ENCODE data around the gene BICDL1.
"Not testable (repeated sequence)": the region's sequence is repeated elsewhere in the genome, so short reads cannot be mapped to it uniquely, and the experiment has no call there.

BICDL1 gene

GRCh38 chr12:119956047-119956446 lies 33.0 kb upstream of the BICDL1 start:
- Mint-ChIP-seq H3K36me3 (ENCODE audit: low read depth) (no peaks in the 10 kb centered on the region), H3K27me3 (ENCODE audit: low read depth, poor library complexity) (peaks cover 15% of the 10 kb centered on the region), H3K9me3 (peaks cover 27% of the 10 kb centered on the region), H3K4me3 (no peak overlapping the region), H3K27ac (no peak overlapping the region), H3K4me1 (no peaks in the 10 kb centered on the region)
- no peak for DNase-seq
- TF ChIP-seq CTCF (IDR thresholded peaks at IDR 0.05) = no peak

GRCh38 chr12:119957135-119957534 lies 31.9 kb upstream of the BICDL1 start:
- peaks cover 12% of the 10 kb centered on the region for H3K27me3 Mint-ChIP-seq (ENCODE audit: low read depth, poor library complexity)
- no peak overlapping the region for H3K27ac Mint-ChIP-seq
- no peaks in the 10 kb centered on the region for H3K36me3 Mint-ChIP-seq (ENCODE audit: low read depth)
- no peak for DNase-seq
- H3K4me3 Mint-ChIP-seq = no peak overlapping the region
- no peaks in the 10 kb centered on the region for H3K4me1 Mint-ChIP-seq
- peaks cover 27% of the 10 kb centered on the region for H3K9me3 Mint-ChIP-seq
- TF ChIP-seq CTCF (IDR thresholded peaks at IDR 0.05) = no peak

GRCh38 chr12:119959435-119959834 lies 29.6 kb upstream of the BICDL1 start:
- H3K4me1 Mint-ChIP-seq = no peaks in the 10 kb centered on the region
- no peak for TF ChIP-seq CTCF (IDR thresholded peaks at IDR 0.05)
- H3K36me3 Mint-ChIP-seq (ENCODE audit: low read depth) = no peaks in the 10 kb centered on the region
- peaks cover 21% of the 10 kb centered on the region for H3K27me3 Mint-ChIP-seq (ENCODE audit: low read depth, poor library complexity)
- H3K9me3 Mint-ChIP-seq = peaks cover 27% of the 10 kb centered on the region
- no peak for DNase-seq
- no peak overlapping the region for H3K27ac Mint-ChIP-seq
- no peak overlapping the region for H3K4me3 Mint-ChIP-seq

GRCh38 chr12:119964123-119964522 lies 24.9 kb upstream of the BICDL1 start:
- DNase-seq = no peak
- H3K9me3 Mint-ChIP-seq = no peaks in the 10 kb centered on the region
- peaks cover 10% of the 10 kb centered on the region for H3K27me3 Mint-ChIP-seq (ENCODE audit: low read depth, poor library complexity)
- no peak overlapping the region for H3K4me3 Mint-ChIP-seq
- no peak overlapping the region for H3K27ac Mint-ChIP-seq
- H3K4me1 Mint-ChIP-seq = no peaks in the 10 kb centered on the region
- TF ChIP-seq CTCF (IDR thresholded peaks at IDR 0.05) = no peak
- no peaks in the 10 kb centered on the region for H3K36me3 Mint-ChIP-seq (ENCODE audit: low read depth)

- no peak for TF ChIP-seq CTCF (IDR thresholded peaks at IDR 0.05)
- Mint-ChIP-seq H3K27ac (no peak overlapping the region), H3K4me1 (no peaks in the 10 kb centered on the region), H3K27me3 (ENCODE audit: low read depth, poor library complexity) (peaks cover 10% of the 10 kb centered on the region), H3K36me3 (ENCODE audit: low read depth) (no peaks in the 10 kb centered on the region), H3K9me3 (no peaks in the 10 kb centered on the region), H3K4me3 (no peak overlapping the region)
- no peak for DNase-seq
Observed at GRCh38 chr12:119964929-119965328, 24.1 kb upstream of the BICDL1 start.

- H3K27ac Mint-ChIP-seq = no peak overlapping the region
- no peak for DNase-seq
- H3K36me3 Mint-ChIP-seq (ENCODE audit: low read depth) = no peaks in the 10 kb centered on the region
- no peak for TF ChIP-seq CTCF (IDR thresholded peaks at IDR 0.05)
- no peaks in the 10 kb centered on the region for H3K4me1 Mint-ChIP-seq
- H3K27me3 Mint-ChIP-seq (ENCODE audit: low read depth, poor library complexity) = peaks cover 48% of the 10 kb centered on the region
- H3K9me3 Mint-ChIP-seq = no peaks in the 10 kb centered on the region
- no peak overlapping the region for H3K4me3 Mint-ChIP-seq
Observed at GRCh38 chr12:119980242-119980641, 8.8 kb upstream of the BICDL1 start.

- not testable (repeated sequence) for H3K27ac Mint-ChIP-seq; H3K36me3 Mint-ChIP-seq (ENCODE audit: low read depth); H3K4me1 Mint-ChIP-seq; H3K4me3 Mint-ChIP-seq; H3K9me3 Mint-ChIP-seq; DNase-seq
- H3K27me3 Mint-ChIP-seq (ENCODE audit: low read depth, poor library complexity) = peaks cover 46% of the 10 kb centered on the region
Observed at GRCh38 chr12:119980702-119981101, 8.3 kb upstream of the BICDL1 start.

Data from nephron progenitor cell (in vitro differentiated cells).